ENCODE data around the gene JPT2. TPM values are rescaled to one million over a fixed set of nuclear protein-coding genes. Genes with fewer than 3 reads are reported as not detected.

Gene JPT2
- total RNA-seq, 1 experiment from 2014 or later: 113 TPM

GRCh38 chr16:1749152-1750117, 71.4 kb downstream of the JPT2 start:
- POLR2A ChIA-PET: no interaction called here
- H3K27ac ChIP-seq (ENCODE audit: low read depth, low read length): no peak overlapping the region
- H3K9ac ChIP-seq (ENCODE audit: low read length): no peak overlapping the region
- peaks cover 10 to 20% of the 10 kb centered on the region in 2 experiments; a peak in 3 of 4 replicates for H3K36me3 ChIP-seq (ENCODE audit: control insufficient read depth in 1 of 2, insufficient read depth in 2 of 2, low read length in 2 of 2)
- no peaks in the 10 kb centered on the region for H3K27me3 ChIP-seq (ENCODE audit: insufficient read depth, low read length)
- BruUV-seq (replicated peaks): no TSS peak
- H2AFZ ChIP-seq (ENCODE audit: low read depth, low read length, poor library complexity, severe bottlenecking): no peak overlapping the region
- CTCF ChIA-PET: no interaction called here
- H3K79me2 ChIP-seq (ENCODE audit: insufficient read depth, low read length): no peaks in the 10 kb centered on the region
- TF ChIP-seq SP1 (IDR thresholded peaks at IDR 0.05; ENCODE audit: low read depth) (no peak), SIN3A (IDR thresholded peaks at IDR 0.05; ENCODE audit: low read depth) (no peak), POLR2A (IDR thresholded peaks at IDR 0.05; ENCODE audit: borderline replicate concordance, extremely low read depth, insufficient read depth, insufficient read length) (no peak), SRF (IDR thresholded peaks at IDR 0.05; ENCODE audit: low read depth) (no peak), JUND (IDR thresholded peaks at IDR 0.05) (no peak), CBX3 (IDR thresholded peaks at IDR 0.05; ENCODE audit: low read depth) (no peak), MAX (IDR thresholded peaks at IDR 0.05) (no peak), TCF7L2 (IDR thresholded peaks at IDR 0.05; ENCODE audit: borderline replicate concordance, extremely low read depth, insufficient read depth, insufficient read length) (no peak), ZFX (IDR thresholded peaks at IDR 0.05) (no peak)
- no peak for DNase-seq (ENCODE audit: low read depth, low spot score)
- H3K4me3 ChIP-seq (replicated peaks in 1 of 2; ENCODE audit: low read depth in 1 of 2, low read length in 2 of 2): no peak overlapping the region
- no peaks in the 10 kb centered on the region for H3K9me2 ChIP-seq (ENCODE audit: insufficient read depth)
- H3K9me3 ChIP-seq (ENCODE audit: control insufficient read depth in 1 of 2, insufficient read depth in 1 of 2, low read depth in 1 of 2, low read length in 2 of 2): no peaks in the 10 kb centered on the region
- no peak overlapping the region for H3K4me2 ChIP-seq (ENCODE audit: low read length)
- RAD21 ChIA-PET (ENCODE audit: low non-redundant PET in 1 of 2, low total read pairs in 2 of 2, uncharacterized antibody in 2 of 2, unreplicated experiment in 2 of 2): no interaction called here
- no peak for ATAC-seq
- H3K4me1 ChIP-seq (ENCODE audit: control insufficient read depth in 1 of 2, insufficient read depth in 2 of 2, low read length in 2 of 2): no peaks in the 10 kb centered on the region
- no peaks in the 10 kb centered on the region for H4K20me1 ChIP-seq (ENCODE audit: insufficient read depth)
- intact Hi-C loops (cut with micrococcal nuclease): no loop called here

Small RNAs within 50 kb of the gene (microRNA-seq; reads per million reads assigned to microRNA genes)
- gene MIR3177 (ENCODE audit: borderline number of aligned reads): 27.8 reads per million, percentile 47 among the genes with 10 or more reads in this experiment

Other genes starting within 250 kb of the JPT2 start
- gene PERCC1, start 247.2 kb upstream of the JPT2 start, total RNA-seq (2021; ENCODE audit: unreplicated experiment): not detected
- 1.7 TPM for gene CCDC154, start 233.7 kb upstream of the JPT2 start, total RNA-seq (2021; ENCODE audit: unreplicated experiment)
- 64.0 TPM for gene CLCN7, start 203.3 kb upstream of the JPT2 start, total RNA-seq (2021; ENCODE audit: unreplicated experiment)
- not detected for gene PTX4, start 189.3 kb upstream of the JPT2 start, total RNA-seq (2021; ENCODE audit: unreplicated experiment)
- gene TELO2, start 184.9 kb upstream of the JPT2 start, total RNA-seq (2021; ENCODE audit: unreplicated experiment): 74.3 TPM
- 0.22 TPM for gene TMEM204, start 144.6 kb upstream of the JPT2 start, total RNA-seq (2021; ENCODE audit: unreplicated experiment)
- 27.5 TPM for gene IFT140, start 66.2 kb upstream of the JPT2 start, total RNA-seq (2021; ENCODE audit: unreplicated experiment)
- gene CRAMP1, start 65.9 kb upstream of the JPT2 start, total RNA-seq (2021; ENCODE audit: unreplicated experiment): 22.9 TPM
- 75.3 TPM for gene MAPK8IP3, start 27.9 kb downstream of the JPT2 start, total RNA-seq (2021; ENCODE audit: unreplicated experiment)
- 103 TPM for gene NME3, start 93.3 kb downstream of the JPT2 start, total RNA-seq (2021; ENCODE audit: unreplicated experiment)
- gene EME2, start 94.5 kb downstream of the JPT2 start, total RNA-seq (2021; ENCODE audit: unreplicated experiment): 36.3 TPM
- 200 TPM for gene MRPS34, start 94.9 kb downstream of the JPT2 start, total RNA-seq (2021; ENCODE audit: unreplicated experiment)
- 31.6 TPM for gene SPSB3, start 104.3 kb downstream of the JPT2 start, total RNA-seq (2021; ENCODE audit: unreplicated experiment)
- 103 TPM for gene NUBP2, start 104.7 kb downstream of the JPT2 start, total RNA-seq (2021; ENCODE audit: unreplicated experiment)
- 0.10 TPM for gene IGFALS, start 115.4 kb downstream of the JPT2 start, total RNA-seq (2021; ENCODE audit: unreplicated experiment)
- 39.1 TPM for gene HAGH, start 148.5 kb downstream of the JPT2 start, total RNA-seq (2021; ENCODE audit: unreplicated experiment)
- gene FAHD1, start 148.9 kb downstream of the JPT2 start, total RNA-seq (2021; ENCODE audit: unreplicated experiment): 25.8 TPM
- 0.59 TPM for gene MEIOB, start 193.9 kb downstream of the JPT2 start, total RNA-seq (2021; ENCODE audit: unreplicated experiment)
- not detected for gene HS3ST6, start 240.1 kb downstream of the JPT2 start, total RNA-seq (2021; ENCODE audit: unreplicated experiment)

All from HCT116 (cell line).